WI38 (cell line): ENCODE data around the gene DNAJC6.

Experiments used
- H3K4me3 ChIP-seq: 2 replicates; pipeline ENCODE4 v1.5.1; 2011; ENCODE audit warnings: low read depth, mild to moderate bottlenecking, control low read depth, low read length
- CTCF ChIP-seq: IDR thresholded peaks from 2 replicates; pipeline ENCODE4 v1.5.1; 2012; ENCODE audit warnings: low read depth, mild to moderate bottlenecking, control low read depth, low read length

DNAJC6 gene

GRCh38 chr1:65309304-65310077, at the start of gene DNAJC6:
Gene DNAJC6 (plus strand): TSS chr1:65309543. CDS start chr1:65309746, 203 bp downstream.
- TF ChIP-seq CTCF: no peak
- H3K4me3 ChIP-seq: no peak within 1 kb of the TSS

- no peak for TF ChIP-seq CTCF
- H3K4me3 ChIP-seq: no peak overlapping the region
These were observed 49.5 kb upstream of the DNAJC6 start for GRCh38 chr1:65259816-65260215.

- no peak for TF ChIP-seq CTCF
- no peak overlapping the region for H3K4me3 ChIP-seq
These were observed 48.4 kb upstream of the DNAJC6 start for GRCh38 chr1:65260851-65261473.

- no peak for TF ChIP-seq CTCF
- H3K4me3 ChIP-seq: no peak overlapping the region
These were observed 46.1 kb upstream of the DNAJC6 start for GRCh38 chr1:65263286-65263685.

- no peak for TF ChIP-seq CTCF
- no peak overlapping the region for H3K4me3 ChIP-seq
These were observed 45.0 kb upstream of the DNAJC6 start for GRCh38 chr1:65264197-65264929.

GRCh38 chr1:65265296-65265650, 44.1 kb upstream of the DNAJC6 start:
- no peak overlapping the region for H3K4me3 ChIP-seq
- TF ChIP-seq CTCF: no peak
